GM18858 (cell line): ENCODE measurements around the gene CCDC71L.

ENCODE experiments used
- ATAC-seq: cut with Tn5 transposase; IDR thresholded peaks from one replicate; pipeline ENCODE4 v1.9.1; 2021; ENCODE audit not compliant: unreplicated experiment

The CCDC71L gene

GRCh38 chr7:106659166-106659962 is 1.6 kb downstream of the CCDC71L start:
- ATAC-seq, result no peak

GRCh38 chr7:106658316-106659165 is 2.4 kb downstream of the CCDC71L start:
- no peak for ATAC-seq

- no peak for ATAC-seq
Observed at GRCh38 chr7:106657085-106657991, 3.6 kb downstream of the CCDC71L start.

GRCh38 chr7:106655703-106656498 is 5.1 kb downstream of the CCDC71L start:
- ATAC-seq, result no peak

GRCh38 chr7:106653488-106653887 is 7.5 kb downstream of the CCDC71L start:
- ATAC-seq, result no peak

- ATAC-seq, result no peak
Observed at GRCh38 chr7:106652909-106653308, 8.0 kb downstream of the CCDC71L start.

- no peak for ATAC-seq
Observed at GRCh38 chr7:106652092-106652491, 8.9 kb downstream of the CCDC71L start.

- ATAC-seq, result no peak
Observed at GRCh38 chr7:106646256-106646655, 14.7 kb downstream of the CCDC71L start.

- peak; percentile 66 for ATAC-seq
Observed at GRCh38 chr7:106644999-106645398, 16.0 kb downstream of the CCDC71L start.

GRCh38 chr7:106643216-106644000 is 17.6 kb downstream of the CCDC71L start:
- no peak for ATAC-seq

GRCh38 chr7:106641416-106641815 is 19.5 kb downstream of the CCDC71L start:
- ATAC-seq, result no peak

GRCh38 chr7:106640368-106641141 is 20.4 kb downstream of the CCDC71L start:
- no peak for ATAC-seq

GRCh38 chr7:106639476-106640334 is 21.3 kb downstream of the CCDC71L start:
- ATAC-seq, result no peak

- no peak for ATAC-seq
Observed at GRCh38 chr7:106635411-106635810, 25.5 kb downstream of the CCDC71L start.

GRCh38 chr7:106634958-106635357 is 26.0 kb downstream of the CCDC71L start:
- no peak for ATAC-seq

- ATAC-seq, result no peak
Observed at GRCh38 chr7:106630648-106631047, 30.3 kb downstream of the CCDC71L start.

- no peak for ATAC-seq
Observed at GRCh38 chr7:106629516-106629915, 31.4 kb downstream of the CCDC71L start.
